WTC11 (cell line): ENCODE data around the gene CEP170B.

Experiments used
- CTCF ChIP-seq: fragments of 200-600 bp; IDR thresholded peaks from 2 replicates; pipeline ENCODE4 v1.8.0; 2022; ENCODE audit warnings: antibody characterized with exemption
- HMGXB4 ChIP-seq: sonication (generic); formaldehyde crosslinking; IDR thresholded peaks from 2 replicates; pipeline ENCODE4 v1.8.1; 2023; ENCODE audit warnings: mild to moderate bottlenecking, moderate library complexity, missing genetic modification reagents
- JAZF1 ChIP-seq: fragments of 250-450 bp; sonication (Bioruptor Pico); IDR thresholded peaks from 2 replicates; pipeline ENCODE4 v1.9.0; 2021; ENCODE audit warnings: moderate library complexity, mild to moderate bottlenecking, inconsistent platforms
- JUN ChIP-seq: sonication (generic); formaldehyde crosslinking; IDR thresholded peaks from 2 replicates; pipeline ENCODE4 v1.8.0; 2023; ENCODE audit warnings: mild to moderate bottlenecking, missing genetic modification reagents
- NR2C2 ChIP-seq: sonication (generic); formaldehyde crosslinking; IDR thresholded peaks from 2 replicates; pipeline ENCODE4 v1.8.0; 2022; ENCODE audit warnings: mild to moderate bottlenecking, missing genetic modification reagents

GRCh38 chr14:104868060-104868740 is 3.1 kb downstream of the CEP170B start:
- TF ChIP-seq JAZF1, result no peak
- TF ChIP-seq JUN, result no peak
- no peak for TF ChIP-seq CTCF
- no peak for TF ChIP-seq HMGXB4 (CRISPR knock-in tag)
- no peak for TF ChIP-seq NR2C2 (CRISPR knock-in tag)
